HepG2 (cell line): ENCODE data around the gene DVL3. TPM values are rescaled to one million over a fixed set of nuclear protein-coding genes. Genes with fewer than 3 reads are reported as not detected.

ENCODE experiments used
- AGO2 ChIP-seq: fragments of 200-400 bp; formaldehyde crosslinking; optimal IDR thresholded peaks from 2 replicates; pipeline ENCODE3; 2017; ENCODE audit warnings: mild to moderate bottlenecking, low read depth, low read length, moderate library complexity
- ARHGAP35 ChIP-seq: sonication (generic); formaldehyde crosslinking; IDR thresholded peaks from 2 replicates; pipeline ENCODE4 v1.9.0; 2022; ENCODE audit warnings: mild to moderate bottlenecking, inconsistent platforms, moderate library complexity, missing genetic modification reagents, borderline replicate concordance
- ARNTL ChIP-seq: sonication (generic); formaldehyde crosslinking; IDR thresholded peaks from 2 replicates; pipeline ENCODE4 v1.4.0; 2020; ENCODE audit warnings: mild to moderate bottlenecking, missing genetic modification reagents
- ETV5 ChIP-seq: IDR thresholded peaks from 2 replicates; pipeline ENCODE4 v1.6.1; 2018; ENCODE audit warnings: missing biosample characterization, missing genetic modification reagents, inconsistent platforms, borderline replicate concordance
- PAF1 ChIP-seq: IDR thresholded peaks from 2 replicates; pipeline ENCODE4 v1.6.1; 2016; ENCODE audit warnings: missing genetic modification reagents, missing compliant biosample characterization
- PHB2 ChIP-seq: fragments of 450-650 bp; IDR thresholded peaks from 2 replicates; pipeline ENCODE4 v1.6.1; 2018; ENCODE audit not compliant: partially characterized antibody
- PHF5A ChIP-seq: IDR thresholded peaks from one replicate; pipeline ENCODE4 v1.6.1; 2018; ENCODE audit warnings: low read depth, missing genetic modification reagents; ENCODE audit not compliant: unreplicated experiment
- TBX2 ChIP-seq: sonication (generic); formaldehyde crosslinking; IDR thresholded peaks from 2 replicates; pipeline ENCODE4 v1.5.0; 2020; ENCODE audit warnings: missing genetic modification reagents, mild to moderate bottlenecking, borderline replicate concordance
- ZNF160 ChIP-seq: sonication (generic); formaldehyde crosslinking; IDR thresholded peaks from 2 replicates; pipeline ENCODE4 v1.8.0; 2022; ENCODE audit warnings: mild to moderate bottlenecking, inconsistent platforms, missing genetic modification reagents
- ZNF232 ChIP-seq: sonication (generic); formaldehyde crosslinking; IDR thresholded peaks from 2 replicates; pipeline ENCODE4 v1.4.0; 2020; ENCODE audit warnings: missing genetic modification reagents, borderline replicate concordance
- ZNF768 ChIP-seq: sonication (generic); formaldehyde crosslinking; IDR thresholded peaks from 2 replicates; pipeline ENCODE4 v1.4.0; 2020; ENCODE audit warnings: missing genetic modification reagents
- polyA plus RNA-seq, 8 experiments: library from polyadenylated mRNA; depleted of rRNA in 3 of 8; stranded (reverse) in 7 of 8; unstranded in 1 of 8; fragments of >200 nt; fragmentation: Illumina TruSeq in 4 of 8; extraction: Trizol in 4 of 8; gene quantifications; 2 replicates each; pipeline versions ENCODE4 v1.2.1 to v1.2.3, GENCODE V29; 2011 to 2016; ENCODE audit warnings: low read depth in 4 of 8, missing spikeins in 1 of 8, mixed read lengths in 1 of 8; ENCODE audit not compliant: insufficient read depth in 1 of 8
- total RNA-seq, 5 experiments: library from RNA; depleted of rRNA; stranded (reverse); fragments of >200 nt; fragmentation: Illumina TruSeq; extraction: Trizol; gene quantifications; 2 replicates each; pipeline ENCODE4 v1.2.3, GENCODE V29; 2016; ENCODE audit warnings: low read depth in 1 of 5
- TF ChIP-seq, protein P1 (sequence below): sonication (generic); formaldehyde crosslinking; IDR thresholded peaks from 2 replicates; pipeline ENCODE4 v1.5.0; 2020; ENCODE audit warnings: mild to moderate bottlenecking, missing genetic modification reagents
- TF ChIP-seq, protein P2 (sequence below): IDR thresholded peaks from 2 replicates; pipeline ENCODE4 v1.6.1; 2012; ENCODE audit warnings: inconsistent platforms
- TF ChIP-seq, protein P3 (sequence below): sonication (generic); formaldehyde crosslinking; IDR thresholded peaks from 2 replicates; pipeline ENCODE4 v1.5.0; 2020; ENCODE audit warnings: mild to moderate bottlenecking, missing genetic modification reagents, borderline replicate concordance

The DVL3 gene
- total and polyA plus RNA-seq, 2 of the 13 experiments (the other 11 are each of a cell fraction or from before 2014, with no cell fraction given), result 29.0 to 36.1 TPM

DNA sequence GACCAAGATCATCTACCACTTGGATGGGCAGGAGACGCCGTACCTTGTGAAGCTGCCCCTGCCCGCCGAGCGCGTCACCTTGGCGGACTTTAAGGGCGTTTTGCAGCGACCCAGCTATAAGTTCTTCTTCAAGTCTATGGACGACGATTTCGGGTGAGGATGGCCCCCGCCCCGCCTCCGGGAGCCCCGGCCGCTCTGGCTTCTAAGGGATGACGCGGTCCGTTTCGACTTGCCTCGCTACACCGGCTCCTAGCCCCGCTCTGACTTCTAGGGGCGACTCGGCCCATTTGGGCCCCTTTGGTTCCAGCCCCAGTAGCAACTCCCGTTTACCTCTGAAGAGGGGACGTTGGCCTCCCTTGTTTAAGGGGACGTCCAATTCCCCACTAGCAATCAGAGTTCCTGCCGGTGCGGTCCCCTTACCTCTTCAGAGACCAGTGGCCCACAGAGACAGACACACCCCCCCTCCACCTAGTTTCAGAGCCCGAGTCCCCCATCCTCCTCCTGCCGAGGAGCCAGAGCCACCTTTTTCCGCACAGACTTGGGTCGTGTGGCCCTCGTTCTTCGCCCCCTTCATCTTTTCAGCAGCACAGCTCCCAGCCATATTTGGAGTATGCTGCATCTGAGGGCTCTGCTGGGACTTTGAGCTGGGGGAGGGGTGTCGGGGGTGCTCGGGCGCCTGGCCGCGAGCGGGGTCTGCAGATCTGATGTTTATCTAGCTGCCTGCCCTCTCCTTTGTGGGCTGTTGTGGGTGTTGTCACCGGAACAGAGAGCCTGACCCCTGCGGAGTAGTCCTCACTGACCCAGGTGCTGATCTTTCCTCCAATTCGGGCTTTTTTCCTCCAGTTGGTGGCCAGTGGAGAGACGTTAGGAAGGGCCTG, 706 bp downstream of the DVL3 start (continued):
- peak; percentile 56 for TF ChIP-seq AGO2
- TF ChIP-seq, protein P1, sequence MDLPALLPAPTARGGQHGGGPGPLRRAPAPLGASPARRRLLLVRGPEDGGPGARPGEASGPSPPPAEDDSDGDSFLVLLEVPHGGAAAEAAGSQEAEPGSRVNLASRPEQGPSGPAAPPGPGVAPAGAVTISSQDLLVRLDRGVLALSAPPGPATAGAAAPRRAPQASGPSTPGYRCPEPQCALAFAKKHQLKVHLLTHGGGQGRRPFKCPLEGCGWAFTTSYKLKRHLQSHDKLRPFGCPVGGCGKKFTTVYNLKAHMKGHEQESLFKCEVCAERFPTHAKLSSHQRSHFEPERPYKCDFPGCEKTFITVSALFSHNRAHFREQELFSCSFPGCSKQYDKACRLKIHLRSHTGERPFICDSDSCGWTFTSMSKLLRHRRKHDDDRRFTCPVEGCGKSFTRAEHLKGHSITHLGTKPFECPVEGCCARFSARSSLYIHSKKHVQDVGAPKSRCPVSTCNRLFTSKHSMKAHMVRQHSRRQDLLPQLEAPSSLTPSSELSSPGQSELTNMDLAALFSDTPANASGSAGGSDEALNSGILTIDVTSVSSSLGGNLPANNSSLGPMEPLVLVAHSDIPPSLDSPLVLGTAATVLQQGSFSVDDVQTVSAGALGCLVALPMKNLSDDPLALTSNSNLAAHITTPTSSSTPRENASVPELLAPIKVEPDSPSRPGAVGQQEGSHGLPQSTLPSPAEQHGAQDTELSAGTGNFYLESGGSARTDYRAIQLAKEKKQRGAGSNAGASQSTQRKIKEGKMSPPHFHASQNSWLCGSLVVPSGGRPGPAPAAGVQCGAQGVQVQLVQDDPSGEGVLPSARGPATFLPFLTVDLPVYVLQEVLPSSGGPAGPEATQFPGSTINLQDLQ (CRISPR knock-in tag), result peak; percentile 79; the same call in 1 of the 2 replicates
- no peak for TF ChIP-seq ZNF160 (CRISPR knock-in tag)
- TF ChIP-seq PAF1 (CRISPR knock-in tag), result no peak
- 0 out of 2 replicates have a peak, but pooled peaks have one; percentile 43 for TF ChIP-seq ARHGAP35
- TF ChIP-seq ZNF768 (CRISPR knock-in tag), result peak; percentile 36
- TF ChIP-seq ARNTL (CRISPR knock-in tag), result peak; percentile 39; the same call in 1 of the 2 replicates
- peak; percentile 52; the same call in 1 of the 2 replicates for TF ChIP-seq ZNF232 (CRISPR knock-in tag)
- TF ChIP-seq PHB2, result no peak
- peak; percentile 14; the same call in 1 of the 2 replicates for TF ChIP-seq TBX2 (CRISPR knock-in tag)
- TF ChIP-seq PHF5A (CRISPR knock-in tag), result no peak
- TF ChIP-seq, protein P2, sequence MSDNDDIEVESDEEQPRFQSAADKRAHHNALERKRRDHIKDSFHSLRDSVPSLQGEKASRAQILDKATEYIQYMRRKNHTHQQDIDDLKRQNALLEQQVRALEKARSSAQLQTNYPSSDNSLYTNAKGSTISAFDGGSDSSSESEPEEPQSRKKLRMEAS, result peak; percentile 18; the same call in 1 of the 2 replicates
- TF ChIP-seq, protein P3, sequence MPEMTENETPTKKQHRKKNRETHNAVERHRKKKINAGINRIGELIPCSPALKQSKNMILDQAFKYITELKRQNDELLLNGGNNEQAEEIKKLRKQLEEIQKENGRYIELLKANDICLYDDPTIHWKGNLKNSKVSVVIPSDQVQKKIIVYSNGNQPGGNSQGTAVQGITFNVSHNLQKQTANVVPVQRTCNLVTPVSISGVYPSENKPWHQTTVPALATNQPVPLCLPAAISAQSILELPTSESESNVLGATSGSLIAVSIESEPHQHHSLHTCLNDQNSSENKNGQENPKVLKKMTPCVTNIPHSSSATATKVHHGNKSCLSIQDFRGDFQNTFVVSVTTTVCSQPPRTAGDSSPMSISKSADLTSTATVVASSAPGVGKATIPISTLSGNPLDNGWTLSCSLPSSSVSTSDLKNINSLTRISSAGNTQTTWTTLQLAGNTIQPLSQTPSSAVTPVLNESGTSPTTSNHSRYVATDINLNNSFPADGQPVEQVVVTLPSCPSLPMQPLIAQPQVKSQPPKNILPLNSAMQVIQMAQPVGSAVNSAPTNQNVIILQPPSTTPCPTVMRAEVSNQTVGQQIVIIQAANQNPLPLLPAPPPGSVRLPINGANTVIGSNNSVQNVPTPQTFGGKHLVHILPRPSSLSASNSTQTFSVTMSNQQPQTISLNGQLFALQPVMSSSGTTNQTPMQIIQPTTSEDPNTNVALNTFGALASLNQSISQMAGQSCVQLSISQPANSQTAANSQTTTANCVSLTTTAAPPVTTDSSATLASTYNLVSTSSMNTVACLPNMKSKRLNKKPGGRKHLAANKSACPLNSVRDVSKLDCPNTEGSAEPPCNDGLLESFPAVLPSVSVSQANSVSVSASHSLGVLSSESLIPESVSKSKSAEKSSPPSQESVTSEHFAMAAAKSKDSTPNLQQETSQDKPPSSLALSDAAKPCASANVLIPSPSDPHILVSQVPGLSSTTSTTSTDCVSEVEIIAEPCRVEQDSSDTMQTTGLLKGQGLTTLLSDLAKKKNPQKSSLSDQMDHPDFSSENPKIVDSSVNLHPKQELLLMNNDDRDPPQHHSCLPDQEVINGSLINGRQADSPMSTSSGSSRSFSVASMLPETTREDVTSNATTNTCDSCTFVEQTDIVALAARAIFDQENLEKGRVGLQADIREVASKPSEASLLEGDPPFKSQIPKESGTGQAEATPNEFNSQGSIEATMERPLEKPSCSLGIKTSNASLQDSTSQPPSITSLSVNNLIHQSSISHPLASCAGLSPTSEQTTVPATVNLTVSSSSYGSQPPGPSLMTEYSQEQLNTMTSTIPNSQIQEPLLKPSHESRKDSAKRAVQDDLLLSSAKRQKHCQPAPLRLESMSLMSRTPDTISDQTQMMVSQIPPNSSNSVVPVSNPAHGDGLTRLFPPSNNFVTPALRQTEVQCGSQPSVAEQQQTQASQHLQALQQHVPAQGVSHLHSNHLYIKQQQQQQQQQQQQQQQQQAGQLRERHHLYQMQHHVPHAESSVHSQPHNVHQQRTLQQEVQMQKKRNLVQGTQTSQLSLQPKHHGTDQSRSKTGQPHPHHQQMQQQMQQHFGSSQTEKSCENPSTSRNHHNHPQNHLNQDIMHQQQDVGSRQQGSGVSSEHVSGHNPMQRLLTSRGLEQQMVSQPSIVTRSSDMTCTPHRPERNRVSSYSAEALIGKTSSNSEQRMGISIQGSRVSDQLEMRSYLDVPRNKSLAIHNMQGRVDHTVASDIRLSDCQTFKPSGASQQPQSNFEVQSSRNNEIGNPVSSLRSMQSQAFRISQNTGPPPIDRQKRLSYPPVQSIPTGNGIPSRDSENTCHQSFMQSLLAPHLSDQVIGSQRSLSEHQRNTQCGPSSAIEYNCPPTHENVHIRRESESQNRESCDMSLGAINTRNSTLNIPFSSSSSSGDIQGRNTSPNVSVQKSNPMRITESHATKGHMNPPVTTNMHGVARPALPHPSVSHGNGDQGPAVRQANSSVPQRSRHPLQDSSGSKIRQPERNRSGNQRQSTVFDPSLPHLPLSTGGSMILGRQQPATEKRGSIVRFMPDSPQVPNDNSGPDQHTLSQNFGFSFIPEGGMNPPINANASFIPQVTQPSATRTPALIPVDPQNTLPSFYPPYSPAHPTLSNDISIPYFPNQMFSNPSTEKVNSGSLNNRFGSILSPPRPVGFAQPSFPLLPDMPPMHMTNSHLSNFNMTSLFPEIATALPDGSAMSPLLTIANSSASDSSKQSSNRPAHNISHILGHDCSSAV (CRISPR knock-in tag), result 0 out of 2 replicates have a peak, but pooled peaks have one; percentile 13
- peak; percentile 46 for TF ChIP-seq ETV5 (CRISPR knock-in tag)
